HCT116 (cell line): ENCODE measurements around the gene NUP43.

ENCODE experiments used
- ATF3 ChIP-seq: IDR thresholded peaks from 2 replicates; pipeline ENCODE4 v1.6.1; 2012
- CTCF ChIP-seq, 3 experiments: fragments of 200-600 bp in 1 of 3; sonication (generic) in 1 of 3; IDR thresholded peaks in 2 of 3; conservative IDR thresholded peaks in 1 of 3; 2 replicates each; pipeline ENCODE4 v1.5.1; 2012 to 2017; ENCODE audit warnings: low read depth in 2 of 3, low read length in 2 of 3, antibody characterized with exemption in 1 of 3, borderline replicate concordance in 1 of 3, control low read depth in 1 of 3, mild to moderate bottlenecking in 1 of 3, mixed read lengths in 1 of 3, mixed run types in 1 of 3, moderate library complexity in 1 of 3; ENCODE audit not compliant: insufficient read depth in 1 of 3
- ELF1 ChIP-seq: IDR thresholded peaks from 2 replicates; pipeline ENCODE4 v1.6.1; 2012; ENCODE audit warnings: low read depth, borderline replicate concordance
- EZH2 ChIP-seq: fragments of 200-600 bp; sonication (generic); IDR thresholded peaks from 2 replicates; pipeline ENCODE4 v1.6.1; 2017; ENCODE audit warnings: antibody characterized with exemption, mixed run types
- EZH2phosphoT487 ChIP-seq: fragments of 200-600 bp; IDR thresholded peaks from 2 replicates; pipeline ENCODE4 v1.6.1; 2018; ENCODE audit warnings: antibody characterized with exemption, borderline replicate concordance
- JUND ChIP-seq: IDR thresholded peaks from 2 replicates; pipeline ENCODE4 v1.6.1; 2012
- MAX ChIP-seq: IDR thresholded peaks from 2 replicates; pipeline ENCODE4 v1.6.1; 2012
- POLR2A ChIP-seq: IDR thresholded peaks from 2 replicates; pipeline ENCODE4 v1.7.0; 2011; ENCODE audit warnings: borderline replicate concordance; ENCODE audit not compliant: insufficient read depth, insufficient read length; ENCODE audit errors: extremely low read depth
- POLR2AphosphoS5 ChIP-seq: IDR thresholded peaks from 2 replicates; pipeline ENCODE4 v1.6.1; 2011; ENCODE audit warnings: mild to moderate bottlenecking, low read depth, low read length, moderate library complexity
- REST ChIP-seq: IDR thresholded peaks from 2 replicates; pipeline ENCODE4 v1.6.1; 2012; ENCODE audit warnings: low read depth
- YY1 ChIP-seq: IDR thresholded peaks from 2 replicates; pipeline ENCODE4 v1.6.1; 2011; ENCODE audit warnings: low read length, low read depth, moderate library complexity, mild to moderate bottlenecking; ENCODE audit not compliant: insufficient replicate concordance; ENCODE audit errors: extremely low read depth
- ZBTB33 ChIP-seq: IDR thresholded peaks from 2 replicates; pipeline ENCODE4 v1.6.1; 2011; ENCODE audit warnings: mild to moderate bottlenecking, low read length, moderate library complexity; ENCODE audit not compliant: insufficient replicate concordance; ENCODE audit errors: extremely low read depth
- ZFX ChIP-seq: fragments of 450-650 bp; IDR thresholded peaks from 2 replicates; pipeline ENCODE4 v1.6.1; 2017
- ZNF274 ChIP-seq: fragments of 200-500 bp; sonication (Bioruptor generic); IDR thresholded peaks from 2 replicates; pipeline ENCODE4 v1.6.1; 2014; ENCODE audit warnings: mild to moderate bottlenecking, low read depth, low read length, inconsistent platforms

GRCh38 chr6:149717255-149717587 is 29.1 kb downstream of the NUP43 start:
- TF ChIP-seq POLR2A: no peak
- no peak for TF ChIP-seq ZBTB33
- TF ChIP-seq JUND: no peak
- TF ChIP-seq EZH2: no peak
- no peak for TF ChIP-seq CTCF (IDR thresholded peaks at IDR 0.05 in 2 of 3, conservative IDR thresholded peaks at IDR 0.05 in 1 of 3; ENCODE audit: borderline replicate concordance in 1 of 3, insufficient read depth in 1 of 3, low read depth in 2 of 3, low read length in 2 of 3)
- no peak for TF ChIP-seq EZH2phosphoT487
- no peak for TF ChIP-seq REST
- no peak for TF ChIP-seq POLR2AphosphoS5
- TF ChIP-seq ATF3: no peak
- no peak for TF ChIP-seq ZFX
- TF ChIP-seq YY1: no peak
- TF ChIP-seq MAX: no peak
- no peak for TF ChIP-seq ZNF274
- no peak for TF ChIP-seq ELF1
